NCI-H82 treated with DMSO at 0.1 percent for 48 hours (cell line): ENCODE data around the gene TM7SF2.
"Not testable (repeated sequence)": the region's sequence is repeated elsewhere in the genome, so short reads cannot be mapped to it uniquely, and the experiment has no call there.

Source experiments
- DNase-seq: peaks from one replicate; lab custom pipeline; 2025; ENCODE audit not compliant: unreplicated experiment; lab: John Stamatoyannopoulos, UW

The TM7SF2 gene

DNA sequence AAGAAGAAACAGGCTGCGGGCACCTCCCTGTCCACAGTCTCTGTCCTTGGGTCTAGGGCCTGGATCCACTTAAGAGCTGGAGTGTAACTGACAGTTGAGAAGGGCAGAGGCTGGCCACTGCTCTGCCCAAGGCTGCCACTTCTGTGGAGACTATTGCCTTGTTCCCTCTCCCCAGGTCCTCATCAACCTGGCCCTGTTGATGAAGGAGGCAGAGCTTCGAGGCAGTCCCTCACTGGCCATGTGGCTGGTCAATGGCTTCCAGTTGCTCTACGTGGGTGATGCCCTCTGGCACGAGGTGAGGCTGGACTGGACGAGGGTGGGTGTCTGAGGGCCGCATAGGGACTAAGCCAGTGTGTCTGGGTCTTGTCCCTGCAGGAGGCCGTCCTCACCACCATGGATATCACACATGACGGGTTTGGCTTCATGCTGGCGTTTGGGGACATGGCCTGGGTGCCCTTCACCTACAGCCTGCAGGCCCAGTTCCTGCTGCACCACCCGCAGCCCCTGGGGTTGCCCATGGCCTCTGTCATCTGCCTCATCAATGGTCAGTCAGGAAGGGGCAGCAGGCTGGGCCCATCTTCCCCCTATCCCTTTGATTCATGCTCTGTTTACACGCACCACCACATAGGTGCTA, 3.0 kb downstream of the TM7SF2 start:
- no peak for DNase-seq

DNA sequence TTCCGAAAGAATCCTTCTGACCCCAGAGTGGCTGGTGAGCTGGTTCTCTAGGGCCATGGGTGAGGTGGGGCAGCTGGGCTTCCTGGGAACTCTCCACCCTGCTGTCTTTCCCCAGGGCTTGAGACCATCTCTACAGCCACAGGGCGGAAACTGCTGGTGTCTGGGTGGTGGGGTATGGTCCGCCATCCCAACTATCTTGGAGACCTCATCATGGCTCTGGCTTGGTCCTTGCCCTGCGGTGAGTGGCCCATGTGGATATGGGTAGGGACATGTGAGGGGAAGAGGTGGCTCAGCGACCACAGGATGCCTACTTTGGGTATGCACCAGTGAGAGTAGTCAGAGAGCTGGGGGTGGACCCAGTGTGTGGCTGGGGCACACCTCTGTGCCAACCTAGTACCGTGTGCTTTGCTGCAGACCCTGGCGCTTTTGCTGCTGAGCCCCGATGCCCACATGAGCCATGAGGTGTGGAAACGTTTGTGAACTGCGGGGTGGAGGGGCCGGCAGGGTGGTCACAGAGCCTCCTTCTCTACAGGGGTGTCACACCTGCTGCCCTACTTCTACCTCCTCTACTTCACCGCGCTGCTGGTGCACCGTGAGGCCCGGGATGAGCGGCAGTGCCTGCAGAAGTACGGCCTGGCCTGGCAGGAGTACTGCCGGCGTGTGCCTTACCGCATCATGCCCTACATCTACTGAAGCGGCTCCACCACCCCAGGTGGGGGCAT, 3.9 kb downstream of the TM7SF2 start:
- DNase-seq: no peak

DNA sequence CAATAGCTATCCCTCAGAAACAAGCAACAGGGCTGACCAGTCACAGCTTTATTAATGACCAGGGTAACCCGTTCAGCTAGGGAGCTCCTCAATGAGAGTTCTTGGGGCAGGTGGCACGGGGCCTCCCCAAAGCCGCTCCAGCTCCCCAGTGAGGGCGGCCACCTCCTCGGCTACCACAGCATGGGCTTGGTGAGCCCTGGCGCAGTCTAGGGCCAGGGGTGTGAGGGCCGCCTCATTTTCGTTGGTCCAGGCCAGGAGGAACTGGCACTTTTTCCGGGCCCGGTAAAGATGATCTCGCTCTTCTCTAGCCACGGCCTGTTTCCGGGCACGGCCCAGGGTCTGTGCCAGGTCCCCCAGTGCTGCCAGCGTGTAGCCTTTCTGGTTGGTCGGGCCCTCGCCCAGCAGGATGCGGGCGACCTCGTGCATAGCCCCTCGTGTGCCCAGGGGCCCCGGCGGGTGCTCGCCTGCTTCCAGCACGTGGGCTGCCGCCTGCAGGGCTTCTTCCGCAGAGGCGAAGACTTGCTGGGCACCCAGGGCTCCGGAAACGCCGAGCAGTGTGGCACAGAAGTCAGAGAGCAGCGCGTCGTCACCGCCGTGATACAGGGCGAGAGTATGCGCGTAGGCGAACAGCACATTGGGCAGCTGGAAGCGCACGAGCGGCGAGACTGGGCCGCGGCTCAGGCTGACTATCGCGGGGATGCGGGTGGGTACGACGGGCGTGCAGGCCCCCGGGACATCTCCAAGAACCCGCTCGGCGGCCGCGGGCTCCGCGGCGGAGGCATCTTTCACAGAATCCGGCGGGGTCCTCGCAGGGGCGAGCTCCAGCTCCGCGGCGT, 4.9 kb downstream of the TM7SF2 start:
- DNase-seq: no peak

DNA sequence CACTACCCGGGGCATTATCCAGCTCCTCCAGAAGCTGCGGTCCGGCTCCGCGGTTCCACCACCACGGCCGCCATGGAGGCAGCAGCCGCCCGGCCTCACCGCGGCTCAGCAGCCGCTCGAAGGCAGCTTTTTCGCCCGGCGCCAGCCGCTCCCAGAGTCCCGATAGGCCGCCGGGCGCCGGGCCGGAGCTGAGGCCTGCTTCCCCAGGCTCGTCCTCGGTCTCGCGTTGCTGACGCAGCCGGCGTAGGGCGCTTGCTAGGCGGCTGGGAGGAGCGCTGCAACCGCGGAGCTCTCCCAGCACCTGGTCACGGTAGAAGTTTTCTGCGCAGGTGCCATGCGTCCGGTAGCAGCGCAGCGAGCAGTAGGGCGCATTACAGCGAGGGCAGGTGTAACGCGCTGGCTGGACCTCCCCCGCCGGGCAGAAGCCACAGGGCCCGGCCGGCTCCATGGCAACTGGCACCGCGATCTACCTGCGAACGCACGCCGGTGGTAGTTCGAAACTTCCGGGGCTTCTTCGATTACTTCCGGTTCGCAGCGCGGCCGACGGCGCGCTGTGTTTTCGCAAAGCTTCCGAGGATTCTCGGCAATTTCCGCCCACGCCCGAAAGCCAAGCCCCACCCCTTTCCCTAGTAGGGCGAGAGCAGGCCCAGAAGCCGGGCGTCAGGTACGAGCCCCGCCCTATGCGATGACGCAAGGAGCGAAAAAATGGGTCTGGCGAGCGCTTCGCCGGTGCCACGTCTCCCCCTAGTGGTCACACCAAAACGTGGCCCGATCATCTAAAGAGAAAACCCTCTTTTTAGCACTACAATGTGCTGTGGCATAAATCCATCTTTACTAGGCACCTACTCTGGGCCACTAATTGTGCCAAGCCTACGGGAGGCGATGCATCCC, 5.8 kb downstream of the TM7SF2 start, which contains the start of gene ZNHIT2:
TSS of gene ZNHIT2 (minus strand) at position 496 of the 891 bp plus-strand sequence. CDS start at position 448, 48 bp downstream.
- DNase-seq: peak; percentile 79

DNA sequence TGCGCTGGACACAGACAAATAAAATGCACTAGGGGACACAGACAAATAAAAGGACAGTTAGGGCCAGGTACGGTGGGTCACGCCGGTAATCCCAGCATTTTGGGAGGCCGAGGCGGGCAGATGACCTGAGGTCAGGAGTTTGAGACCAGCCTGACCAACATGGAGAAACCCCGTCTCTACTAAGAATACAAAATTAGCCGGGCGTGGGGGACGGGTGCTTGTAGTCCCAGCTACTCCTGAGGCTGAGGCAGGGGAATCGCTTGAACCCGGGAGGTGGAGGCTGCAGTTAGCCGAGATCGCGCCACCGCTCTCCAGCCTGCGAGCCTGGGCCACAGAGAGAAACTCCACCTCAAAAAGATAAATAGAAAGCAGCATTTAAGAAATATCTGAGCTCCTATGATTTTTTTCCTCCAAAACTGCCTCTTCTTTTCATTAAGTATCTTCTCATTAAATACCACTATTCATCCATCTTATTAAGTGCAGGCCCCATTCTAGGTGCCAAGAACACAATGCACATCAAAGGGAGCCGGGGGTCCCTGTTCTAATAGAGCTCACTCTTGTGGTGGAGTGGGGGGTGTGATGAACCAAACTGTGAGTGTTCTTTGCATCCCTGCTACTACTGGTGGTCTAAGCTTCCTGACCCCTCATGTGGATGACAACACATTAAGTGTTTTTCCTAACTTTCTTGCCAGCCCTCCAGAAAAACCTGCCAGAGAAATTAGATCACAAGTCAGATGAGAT, 6.6 kb downstream of the TM7SF2 start:
- no peak for DNase-seq

DNA sequence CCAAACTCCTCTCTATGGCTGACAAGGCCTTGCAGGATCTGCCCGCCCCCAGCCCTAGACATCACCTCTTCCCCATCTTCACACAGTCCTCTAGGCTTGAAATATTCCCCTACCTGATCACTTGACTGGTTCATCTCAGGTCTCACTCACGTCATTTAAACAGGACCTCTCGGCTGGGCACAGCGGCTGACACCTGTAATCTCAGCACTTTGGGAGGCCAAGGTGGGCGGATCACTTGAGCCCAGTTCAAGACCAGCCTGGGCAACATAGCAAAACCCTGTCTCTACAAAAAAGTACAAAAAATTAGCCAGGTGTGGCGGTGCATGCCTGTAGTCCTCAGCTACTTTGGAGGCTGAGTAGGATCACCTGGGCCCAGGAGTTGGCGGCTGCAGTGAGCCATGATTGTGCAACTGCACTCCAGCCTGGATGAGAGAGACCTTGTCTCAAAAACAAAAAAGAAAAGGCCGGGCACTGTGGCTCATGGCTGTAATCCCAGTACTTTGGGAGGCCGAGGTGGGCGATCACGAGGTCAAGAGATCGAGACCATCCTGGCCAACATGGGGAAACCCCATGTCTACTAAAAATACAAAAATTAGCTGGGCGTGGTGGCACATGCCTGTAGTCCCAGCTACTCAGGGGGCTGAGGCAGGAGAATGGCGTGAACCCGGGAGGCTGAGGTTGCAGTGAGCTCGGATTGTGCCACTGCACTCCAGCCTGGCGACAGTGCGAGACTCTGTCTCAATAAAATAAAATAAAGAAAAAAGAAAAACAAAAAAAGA, 7.4 kb downstream of the TM7SF2 start:
- DNase-seq: not testable (repeated sequence)

DNA sequence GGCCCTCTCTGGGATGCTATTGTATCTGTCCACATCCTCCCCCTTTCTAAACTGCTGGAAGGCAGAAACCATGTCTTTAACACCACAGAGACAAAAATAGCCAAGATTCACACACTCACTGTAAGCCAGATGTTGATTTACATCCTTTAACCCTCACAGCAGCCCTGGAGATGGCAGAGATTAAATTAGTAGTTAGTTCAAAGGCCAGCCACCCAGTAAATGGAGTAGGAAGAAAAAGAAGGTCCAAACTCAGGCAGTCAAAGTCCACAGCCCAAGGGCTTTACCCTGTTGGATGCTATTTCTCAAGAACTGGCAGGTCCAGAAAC, 8.0 kb downstream of the TM7SF2 start:
- no peak for DNase-seq

DNA sequence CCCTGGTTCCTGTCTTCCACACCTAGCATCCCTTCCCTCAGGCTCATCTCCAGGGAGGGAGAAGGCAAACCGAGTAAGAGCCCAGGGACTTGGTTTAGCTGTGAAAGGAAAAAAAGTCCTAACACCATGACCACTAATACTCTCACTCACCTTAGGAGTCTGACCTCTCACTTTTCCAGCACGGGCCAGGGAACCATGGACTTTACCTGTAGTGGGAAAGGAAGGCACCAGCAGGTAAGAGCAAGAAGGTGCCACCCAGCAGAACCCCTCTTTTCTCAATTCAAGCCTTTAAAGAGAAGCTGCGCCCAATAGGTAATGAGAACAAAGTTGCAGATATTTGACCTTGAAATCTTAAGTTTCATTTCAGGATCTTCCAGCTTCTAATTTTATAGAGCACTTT, 9.2 kb downstream of the TM7SF2 start:
- DNase-seq: no peak

DNA sequence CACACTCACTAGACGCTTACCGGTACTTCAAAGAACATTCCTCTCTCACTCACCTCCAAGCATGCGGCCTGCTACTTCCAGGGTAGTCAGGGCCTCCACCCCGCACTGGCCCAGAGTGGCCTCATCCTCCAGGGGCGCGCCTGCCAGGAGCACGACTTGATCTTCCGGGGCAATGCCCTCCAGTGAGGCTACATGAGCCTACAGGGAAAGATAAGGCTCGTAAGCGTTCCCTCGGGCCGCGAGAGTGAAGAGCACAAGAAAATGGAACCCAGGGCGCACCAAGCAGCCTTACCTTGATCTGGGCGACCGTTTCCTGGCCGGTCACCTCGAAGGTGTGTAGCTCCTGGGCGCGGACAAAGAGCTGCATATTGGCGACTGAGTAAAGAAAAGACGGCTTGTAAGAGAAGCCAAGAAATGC, 9.8 kb downstream of the TM7SF2 start:
- no peak for DNase-seq

DNA sequence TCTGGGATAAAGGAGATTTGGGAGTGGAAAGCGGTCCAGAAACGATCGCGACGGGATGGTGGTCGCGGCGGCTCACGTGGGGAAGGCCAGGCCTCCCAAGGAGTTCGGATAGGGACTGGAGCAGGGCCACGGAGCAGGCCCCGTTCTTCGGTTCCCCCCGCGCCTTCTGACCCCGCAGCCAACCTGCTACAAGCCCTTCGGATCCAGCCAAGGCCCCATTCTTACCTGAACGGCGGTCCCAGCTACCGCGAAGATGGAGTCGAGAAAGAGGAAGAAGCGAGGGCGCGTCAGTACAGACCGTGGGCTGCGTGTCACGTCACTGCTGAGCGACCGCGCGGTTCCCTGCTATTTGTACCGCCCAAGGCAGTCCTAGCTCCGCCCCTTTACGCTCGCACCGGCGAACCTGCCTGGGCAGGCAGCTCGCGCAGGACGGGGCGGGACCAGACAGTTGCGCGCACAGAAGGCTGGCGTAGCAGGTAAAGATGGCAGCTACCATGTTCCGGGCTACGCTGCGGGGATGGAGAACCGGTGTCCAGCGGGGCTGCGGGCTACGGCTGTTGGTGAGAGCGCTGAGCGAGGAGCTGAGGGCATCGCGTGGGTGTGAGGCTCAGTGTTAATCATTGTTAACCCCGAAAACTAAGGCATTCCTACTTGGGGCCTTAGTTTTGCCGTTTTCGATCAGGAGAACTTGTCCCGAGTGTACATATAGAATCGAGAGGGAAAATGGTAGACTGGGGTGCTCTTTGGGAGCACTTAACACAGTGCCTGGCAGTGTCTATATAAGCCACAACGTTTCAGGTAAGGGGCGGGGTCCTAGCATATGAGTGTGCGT, 10.4 kb downstream of the TM7SF2 start, which contains the start of the genes FAU and MRPL49:
TSS of gene FAU (minus strand) at position 270 of the 832 bp plus-strand sequence. CDS start 321 bp downstream, outside the sequence.
TSS of gene MRPL49 (plus strand) at position 457 of the 832 bp plus-strand sequence. CDS start at position 483, 26 bp downstream.
- peak; percentile 83 for DNase-seq

DNA sequence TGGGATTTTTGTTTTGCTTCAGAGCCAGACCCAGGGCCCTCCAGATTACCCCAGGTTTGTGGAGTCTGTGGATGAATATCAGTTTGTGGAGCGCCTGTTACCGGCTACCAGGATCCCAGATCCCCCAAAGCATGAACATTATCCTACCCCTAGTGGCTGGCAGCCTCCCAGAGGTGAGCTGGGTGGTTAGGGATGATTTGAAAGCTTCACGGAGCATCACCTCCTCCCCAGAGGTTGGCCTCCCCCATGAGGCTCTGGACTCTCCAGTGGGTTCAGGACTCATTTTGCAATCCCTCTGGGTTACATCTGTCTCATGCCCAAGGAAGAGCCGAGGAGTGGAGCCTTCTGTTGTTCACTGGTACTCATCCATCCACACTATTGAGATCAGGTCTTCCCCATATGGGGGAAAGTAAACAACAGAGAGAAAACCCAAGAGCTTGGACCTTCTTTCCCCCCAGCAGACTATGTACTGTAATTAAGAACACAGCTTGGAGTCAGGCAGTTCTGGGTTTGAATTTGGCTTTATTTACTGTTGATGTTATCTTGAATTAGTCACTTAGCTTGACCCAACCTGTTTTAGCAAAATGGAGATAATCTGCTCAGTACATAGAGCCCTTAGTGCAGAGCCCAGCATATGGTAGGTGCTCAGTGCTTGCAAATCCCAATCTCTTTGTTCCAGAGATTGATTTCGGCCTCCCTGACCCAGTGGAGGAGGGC, 13.0 kb downstream of the TM7SF2 start:
- DNase-seq: no peak

DNA sequence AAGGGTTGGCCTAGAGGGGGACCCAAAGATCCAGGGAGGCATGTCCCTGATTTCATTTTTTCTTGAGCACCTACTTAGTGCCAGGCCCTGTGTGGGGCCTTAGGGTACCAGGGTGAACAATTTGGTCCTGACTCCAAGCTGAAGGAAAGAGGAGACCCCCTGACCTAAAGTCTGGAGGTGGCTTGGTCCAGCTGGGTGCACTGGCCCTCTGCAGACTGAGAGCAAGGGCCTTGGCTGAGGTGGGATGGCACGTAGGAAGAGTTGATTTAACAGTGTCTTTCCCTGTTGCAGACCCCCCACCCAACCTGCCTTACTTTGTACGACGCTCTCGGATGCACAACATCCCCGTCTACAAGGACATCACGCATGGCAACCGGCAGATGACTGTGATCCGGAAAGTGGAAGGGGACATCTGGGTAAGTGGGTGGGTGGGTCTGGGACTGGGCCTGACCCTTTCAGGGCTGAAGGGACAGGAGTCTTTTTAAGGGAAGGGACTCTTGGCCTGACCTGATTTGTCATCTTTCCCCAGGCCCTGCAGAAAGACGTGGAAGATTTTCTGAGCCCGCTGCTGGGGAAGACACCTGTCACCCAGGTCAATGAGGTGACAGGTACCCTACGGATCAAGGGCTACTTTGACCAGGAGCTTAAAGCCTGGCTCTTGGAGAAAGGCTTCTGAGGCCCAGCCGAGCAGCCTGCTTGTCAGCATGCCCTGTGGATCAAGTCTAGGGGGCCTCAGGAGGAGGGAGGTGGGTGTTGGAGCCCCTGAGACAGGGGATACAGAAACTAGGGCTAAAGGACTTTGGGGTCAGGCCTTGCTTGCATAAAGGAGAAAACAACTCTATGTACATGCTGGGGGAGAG, 13.8 kb downstream of the TM7SF2 start:
- DNase-seq: no peak

DNA sequence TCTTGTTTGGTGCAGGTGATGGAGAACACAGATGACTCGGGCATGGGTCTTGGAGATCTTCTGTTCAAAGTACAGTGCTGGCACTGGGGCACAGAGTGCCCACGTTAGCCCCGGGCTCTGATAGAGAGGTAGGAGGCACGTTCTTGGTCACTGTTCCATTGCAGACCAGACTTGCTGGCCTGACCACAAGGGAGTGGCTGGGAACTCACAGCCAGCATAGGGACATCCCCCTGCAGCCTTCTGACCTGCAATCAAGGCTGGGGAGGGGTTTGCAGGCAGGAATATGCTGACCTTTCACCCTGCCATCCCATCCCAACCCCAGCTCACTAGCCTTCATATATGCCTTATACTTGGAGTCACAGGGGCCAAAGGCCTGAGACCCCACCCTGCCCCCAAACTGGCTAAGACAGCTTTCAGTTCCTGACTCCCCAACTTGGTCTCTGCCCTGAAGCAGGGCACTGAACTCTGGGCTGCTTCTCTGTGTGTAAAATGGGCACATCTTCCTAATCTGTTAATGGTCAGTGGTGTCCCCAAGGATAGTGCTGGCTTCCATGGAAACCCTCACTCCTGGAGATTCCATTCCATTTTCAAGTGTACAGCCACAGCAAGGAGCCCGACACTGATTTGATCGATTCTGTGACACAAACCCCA, 15.1 kb downstream of the TM7SF2 start:
- no peak for DNase-seq

DNA sequence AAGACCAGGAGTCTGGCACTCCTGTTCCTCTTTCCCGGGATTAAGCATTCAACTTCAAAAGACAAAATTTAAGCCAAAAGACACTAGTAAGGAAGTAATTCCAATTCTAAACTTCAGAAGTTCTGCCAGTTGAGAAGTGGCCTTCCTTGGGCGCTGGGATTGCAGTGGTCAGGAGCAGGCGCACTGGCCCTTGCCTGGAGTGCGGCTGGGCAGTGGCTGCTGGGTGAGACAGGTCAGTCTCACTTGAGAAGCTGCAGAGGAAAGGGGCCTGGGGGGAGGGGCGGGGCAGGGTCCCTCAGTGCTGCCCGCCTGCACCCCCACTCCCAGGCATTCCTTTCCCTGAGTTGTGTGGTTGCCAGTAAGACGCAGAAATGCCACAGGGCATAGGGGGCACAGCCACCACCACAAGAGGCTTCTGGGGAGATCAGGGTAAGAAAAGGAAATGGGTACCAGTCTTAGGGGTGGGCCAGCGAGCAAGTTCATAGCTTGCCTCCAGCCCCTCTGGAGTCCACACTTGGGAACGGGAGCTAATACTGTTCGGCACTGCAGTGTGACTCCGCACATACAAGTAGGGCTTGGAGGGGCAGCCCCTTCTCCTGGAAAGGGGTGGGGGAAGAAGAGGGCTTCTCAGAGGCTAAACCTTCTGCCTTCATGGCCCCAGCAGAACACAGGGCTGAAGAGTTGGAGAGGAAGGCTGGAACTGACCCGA, 16.0 kb downstream of the TM7SF2 start:
- no peak for DNase-seq
